ENCODE data around the gene MXRA8. TPM values are rescaled to one million over a fixed set of nuclear protein-coding genes. Genes with fewer than 3 reads are reported as not detected.

The MXRA8 gene
- total RNA-seq, 3 donors from 2014 or later (not counting 1 experiment from before 2014, with no cell fraction given): 0.26 TPM; not detected in 2

DNA sequence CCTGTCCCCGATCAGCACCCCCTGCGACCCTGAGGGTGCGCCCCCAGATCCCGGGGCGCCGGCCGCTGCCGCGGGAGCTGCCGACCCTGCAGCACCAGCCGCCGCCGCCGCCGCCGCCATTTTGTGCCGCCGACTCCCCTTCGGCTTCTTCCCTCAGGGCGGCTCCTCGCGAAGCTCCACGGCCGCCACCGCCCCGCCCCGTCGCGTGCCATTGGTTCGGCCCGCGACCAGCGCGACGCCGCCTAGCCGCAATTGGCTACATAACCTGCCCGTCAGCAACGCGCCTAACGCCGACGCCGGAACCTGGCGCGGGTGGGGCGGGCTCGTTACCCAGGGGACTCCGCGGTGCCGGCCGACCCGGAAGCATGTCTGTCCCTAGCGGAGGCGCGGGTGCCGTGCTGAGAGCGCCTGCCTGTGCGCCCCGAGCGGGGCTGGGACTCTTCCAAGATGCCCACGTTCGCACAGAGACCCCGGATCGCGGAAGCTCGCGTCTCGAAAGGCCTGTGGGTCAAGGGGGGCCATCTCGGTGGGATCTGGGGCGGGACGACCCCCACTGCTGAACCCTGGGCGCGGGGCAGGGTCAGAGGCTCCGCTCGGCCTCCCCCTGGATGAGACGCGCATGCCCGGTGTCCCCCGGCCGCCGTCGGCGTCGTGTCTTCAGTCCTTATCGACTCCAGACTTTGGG is 41.0 kb upstream of the MXRA8 start, which contains the start of gene CCNL2:
CCNL2 (minus strand) TSS at position 149 of the 685 bp plus-strand sequence; CDS start at position 120, 29 bp downstream.
- under 1% methylated on average over 86 of the region's 86 CpGs for whole genome bisulfite sequencing (ENCODE audit: insufficient coverage)

GRCh38 chr1:1398677-1399186 is 40.4 kb upstream of the MXRA8 start:
- Histone ChIP-seq H3K27me3 (ENCODE audit: control insufficient read depth, insufficient read depth, low read length) (no peaks in the 10 kb centered on the region), H3K27ac (ENCODE audit: low read length) (peak overlapping the region; percentile 80), H3K4me1 (ENCODE audit: control insufficient read depth, insufficient read depth, low read length) (peaks cover 31% of the 10 kb centered on the region), H3K36me3 (ENCODE audit: control insufficient read depth, insufficient read depth, low read length) (peaks cover 50% of the 10 kb centered on the region), H3K4me3 (ENCODE audit: low read length) (peak overlapping the region; percentile 92), H3K9me3 (ENCODE audit: control insufficient read depth, insufficient read depth, low read length) (no peaks in the 10 kb centered on the region)
- H3K9me3 Mint-ChIP-seq: no peaks in the 10 kb centered on the region
- WGBS (ENCODE audit: insufficient coverage): under 1% methylated on average over 54 of the region's 54 CpGs
- ATAC-seq (peak; percentile 0 to 3 (median 1)), DNase-seq (peak in 1 of 2 donors; percentile 40)
- H3K36me3 Mint-ChIP-seq: peaks cover 5% of the 10 kb centered on the region
- no peak for TF ChIP-seq CTCF (IDR thresholded peaks at IDR 0.05)
- peak overlapping the region; percentile 86 to 94 for H3K27ac Mint-ChIP-seq
- intact Hi-C loops (cut with micrococcal nuclease): loop anchor here (1.0 kb wide), 2 partner anchors 9 to 23 kb away; partner anchors contain the start of genes AURKAIP1 and MRPL20
- H3K4me1 Mint-ChIP-seq: peaks cover 29 to 41% of the 10 kb centered on the region in 2 donors
- H3K27me3 Mint-ChIP-seq (ENCODE audit: low read depth in 2 of 2): no peaks in the 10 kb centered on the region
- peak overlapping the region; percentile 93 for H3K4me3 Mint-ChIP-seq

More for the DNA sequence above, 41.0 kb upstream of the MXRA8 start, which contains the start of gene CCNL2:
- H3K36me3 Mint-ChIP-seq: peaks cover 5% of the 10 kb centered on the region
- Histone ChIP-seq H3K27ac (ENCODE audit: low read length) (peak within 1 kb of the TSS; percentile 92), H3K4me3 (ENCODE audit: low read length) (peak within 1 kb of the TSS; percentile 100), H3K36me3 (ENCODE audit: control insufficient read depth, insufficient read depth, low read length) (peaks cover 48% of the 10 kb centered on the region), H3K27me3 (ENCODE audit: control insufficient read depth, insufficient read depth, low read length) (no peaks in the 10 kb centered on the region), H3K9me3 (ENCODE audit: control insufficient read depth, insufficient read depth, low read length) (no peaks in the 10 kb centered on the region), H3K4me1 (ENCODE audit: control insufficient read depth, insufficient read depth, low read length) (peaks cover 31% of the 10 kb centered on the region)
- no peaks in the 10 kb centered on the region for H3K9me3 Mint-ChIP-seq
- H3K4me3 Mint-ChIP-seq: peak within 1 kb of the TSS; percentile 93
- intact Hi-C loops (cut with micrococcal nuclease): loop anchor here (1.0 kb wide), 2 partner anchors 8 to 24 kb away; partner anchors contain the start of genes AURKAIP1 and MRPL20
- peaks cover 29 to 46% of the 10 kb centered on the region in 2 donors for H3K4me1 Mint-ChIP-seq
- no peaks in the 10 kb centered on the region for H3K27me3 Mint-ChIP-seq (ENCODE audit: low read depth in 2 of 2)
- ATAC-seq (peak; percentile 93 to 99 (median 95)), DNase-seq (peak; percentile 99)
- peak within 1 kb of the TSS; percentile 86 to 94 for H3K27ac Mint-ChIP-seq
- TF ChIP-seq CTCF (IDR thresholded peaks at IDR 0.05): peak; percentile 47

GRCh38 chr1:1397839-1398523 is 39.6 kb upstream of the MXRA8 start:
- H3K36me3 ChIP-seq (ENCODE audit: control insufficient read depth, insufficient read depth, low read length): peaks cover 54% of the 10 kb centered on the region
- H3K9me3 ChIP-seq (ENCODE audit: control insufficient read depth, insufficient read depth, low read length): no peaks in the 10 kb centered on the region
- H3K9me3 Mint-ChIP-seq: no peaks in the 10 kb centered on the region
- H3K4me1 Mint-ChIP-seq: peaks cover 33 to 37% of the 10 kb centered on the region in 2 donors
- peak overlapping the region; percentile 80 to 94 for H3K27ac Mint-ChIP-seq
- H3K4me3 ChIP-seq (ENCODE audit: low read length): peak overlapping the region; percentile 92
- peak overlapping the region; percentile 93 for H3K4me3 Mint-ChIP-seq
- no peak for TF ChIP-seq CTCF (IDR thresholded peaks at IDR 0.05)
- H3K27me3 ChIP-seq (ENCODE audit: control insufficient read depth, insufficient read depth, low read length): no peaks in the 10 kb centered on the region
- H3K27me3 Mint-ChIP-seq (ENCODE audit: low read depth in 2 of 2): no peaks in the 10 kb centered on the region
- no peak overlapping the region for H3K27ac ChIP-seq (ENCODE audit: low read length)
- intact Hi-C loops (cut with micrococcal nuclease): no loop called here
- H3K36me3 Mint-ChIP-seq: peaks cover 5% of the 10 kb centered on the region
- peaks cover 31% of the 10 kb centered on the region for H3K4me1 ChIP-seq (ENCODE audit: control insufficient read depth, insufficient read depth, low read length)
- DNase-seq (no peak), ATAC-seq (no peak)
- 63% methylated on average over 19 of the region's 19 CpGs for WGBS (ENCODE audit: insufficient coverage)

Data from natural killer cell (primary cell).